Central memory CD8-positive, alpha-beta T cell (primary cell): ENCODE data around the gene PPAT.
"Not testable (repeated sequence)": the region's sequence is repeated elsewhere in the genome, so short reads cannot be mapped to it uniquely, and the experiment has no call there.

Experiments
- ATAC-seq: fragments of 150-1000 bp; cut with Tn5 transposase; replicated peaks from 2 replicates; pipeline ENCODE4 v1.10.0; 2022; ENCODE audit warnings: mild to moderate bottlenecking, moderate FRiP score, moderate number of reproducible peaks; ENCODE audit not compliant: poor library complexity, severe bottlenecking; ENCODE audit errors: extremely low read depth
- DNase-seq, 2 donors: peaks; one replicate each; pipeline ENCODE4 v3.0.0; 2021; ENCODE audit warnings: low spot score in 2 of 2
- H3K27ac Mint-ChIP-seq: one replicate; pipeline ENCODE4 v1.8.0; 2022; ENCODE audit warnings: low read depth, mild to moderate bottlenecking, moderate library complexity, mixed read lengths
- H3K27me3 Mint-ChIP-seq: one replicate; pipeline ENCODE4 v1.8.0; 2022; ENCODE audit warnings: mixed read lengths
- H3K36me3 Mint-ChIP-seq: one replicate; pipeline ENCODE4 v1.8.0; 2022; ENCODE audit warnings: mild to moderate bottlenecking, moderate library complexity, mixed read lengths; ENCODE audit not compliant: insufficient read depth
- H3K4me1 Mint-ChIP-seq: one replicate; pipeline ENCODE4 v1.8.0; 2022; ENCODE audit warnings: mixed read lengths
- H3K4me3 Mint-ChIP-seq: one replicate; pipeline ENCODE4 v1.8.0; 2022; ENCODE audit warnings: mild to moderate bottlenecking, moderate library complexity, mixed read lengths
- H3K9me3 Mint-ChIP-seq: one replicate; pipeline ENCODE4 v1.8.0; 2022; ENCODE audit warnings: mixed read lengths

The PPAT gene

DNA sequence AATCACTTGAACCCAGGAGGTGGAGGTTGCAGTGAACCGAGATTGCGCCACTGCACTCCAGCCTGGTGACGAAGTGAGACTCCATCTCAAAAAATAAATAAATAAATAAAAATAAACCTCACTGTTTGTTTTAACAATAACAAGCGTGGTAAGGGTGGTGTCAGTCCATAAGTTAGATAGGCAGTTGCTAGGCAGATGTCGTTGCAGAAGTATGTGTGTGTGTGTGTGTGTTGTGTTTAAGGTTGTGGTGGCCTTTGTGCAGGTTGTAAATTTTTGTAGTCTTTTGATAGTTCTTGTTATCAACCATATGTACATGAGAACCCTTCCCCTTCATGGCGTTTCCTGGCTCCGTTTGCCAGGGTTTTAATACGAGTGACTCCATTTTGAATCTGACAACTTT, 44.1 kb downstream of the PPAT start:
- Mint-ChIP-seq H3K27me3 (no peaks in the 10 kb centered on the region), H3K9me3 (no peaks in the 10 kb centered on the region), H3K36me3 (peaks cover 27% of the 10 kb centered on the region), H3K4me3 (no peak overlapping the region), H3K27ac (no peak overlapping the region), H3K4me1 (peaks cover 41% of the 10 kb centered on the region)
- DNase-seq: no peak
- ATAC-seq: no peak

DNA sequence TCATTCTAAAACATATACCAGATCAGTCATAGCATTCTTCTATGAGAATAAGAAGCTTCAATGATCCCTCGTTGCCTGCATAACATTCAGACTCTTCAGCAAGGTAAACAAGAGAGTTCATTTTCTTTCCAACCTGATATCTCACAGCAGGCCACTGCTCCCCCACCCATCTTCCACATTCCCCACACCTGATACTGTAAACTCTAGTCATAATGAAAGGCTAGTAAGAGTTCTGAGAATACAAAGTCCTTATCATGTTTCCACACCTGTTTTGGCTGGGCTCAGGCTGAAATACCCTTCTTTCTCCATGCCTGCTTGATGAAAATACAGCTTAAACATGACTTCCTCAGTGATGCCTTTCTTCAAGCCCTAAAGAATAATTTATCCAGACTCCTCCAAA, 45.9 kb downstream of the PPAT start:
- Mint-ChIP-seq H3K27me3 (no peaks in the 10 kb centered on the region), H3K4me3 (peak overlapping the region; percentile 97), H3K4me1 (peaks cover 41% of the 10 kb centered on the region), H3K36me3 (peaks cover 21% of the 10 kb centered on the region), H3K9me3 (no peaks in the 10 kb centered on the region), H3K27ac (peak overlapping the region; percentile 99)
- DNase-seq (no peak), ATAC-seq (no peak)

DNA sequence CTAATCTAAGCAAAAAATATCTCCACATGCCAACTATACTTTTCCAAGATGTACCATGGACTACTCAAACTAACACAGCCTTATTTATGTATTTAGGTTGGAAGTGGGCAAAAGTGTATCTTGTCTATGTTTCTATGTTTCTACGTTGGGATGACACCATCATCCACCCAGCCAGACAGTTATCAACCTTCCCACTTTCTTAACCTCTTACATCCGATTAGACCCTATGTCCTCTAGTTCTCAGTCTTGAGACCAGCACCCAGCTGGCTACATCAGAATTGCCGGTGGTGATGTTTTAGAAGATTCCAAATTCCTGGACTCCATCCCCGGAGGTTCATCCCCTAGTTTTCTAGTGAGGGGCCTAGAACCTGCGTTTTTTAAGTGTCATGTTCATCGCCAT, 47.1 kb downstream of the PPAT start:
- Mint-ChIP-seq H3K4me1 (peaks cover 48% of the 10 kb centered on the region), H3K27me3 (no peaks in the 10 kb centered on the region), H3K9me3 (no peaks in the 10 kb centered on the region), H3K27ac (peak overlapping the region; percentile 99), H3K4me3 (peak overlapping the region; percentile 97), H3K36me3 (peaks cover 21% of the 10 kb centered on the region)
- DNase-seq (no peak), ATAC-seq (no peak)

DNA sequence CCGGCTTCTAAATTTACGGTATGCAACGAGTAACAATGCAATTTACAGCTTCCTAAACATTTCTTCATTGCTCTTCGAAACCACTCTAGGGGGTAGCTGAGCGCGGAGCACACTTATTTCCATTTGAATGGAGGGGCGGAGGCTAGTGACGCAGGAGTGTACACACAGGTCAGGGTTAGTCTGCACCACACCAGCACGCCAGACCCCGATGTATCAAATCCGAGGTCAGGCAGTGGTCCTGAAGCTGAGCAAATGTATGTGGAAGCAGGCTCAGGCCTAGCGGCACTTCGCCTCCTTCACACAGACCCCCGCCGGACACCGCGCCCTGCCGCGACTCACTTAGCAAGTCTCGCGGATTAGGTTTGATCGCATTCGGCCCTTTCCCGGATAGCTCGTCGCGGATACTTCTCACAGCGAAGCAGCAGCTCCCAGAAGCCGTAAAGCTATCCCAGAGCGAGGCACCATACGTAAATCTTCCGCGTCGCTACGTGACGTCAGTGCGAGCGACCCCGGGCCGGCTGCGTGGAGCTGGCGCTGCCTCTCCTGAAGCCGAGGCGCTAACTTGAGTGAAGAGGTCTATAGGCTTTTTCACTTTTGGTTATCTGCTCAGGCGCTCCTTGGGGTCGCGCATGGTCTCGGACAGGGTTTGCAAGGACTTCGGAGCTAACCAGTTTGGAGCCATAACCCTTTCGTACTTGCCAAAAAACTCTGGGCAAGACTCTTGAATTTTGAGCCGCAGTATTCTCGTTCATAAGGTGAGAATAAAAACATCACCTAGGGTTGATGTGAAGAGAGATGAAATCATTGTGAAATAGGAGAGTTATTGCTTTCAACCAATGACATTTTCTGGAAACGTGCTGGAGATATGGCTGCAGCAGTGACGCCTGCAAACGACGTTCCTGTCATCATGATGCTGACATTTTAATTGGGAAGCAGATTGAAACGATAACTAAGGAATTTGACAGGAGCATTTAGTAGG, 48.1 kb downstream of the PPAT start, which contains the start of gene AASDH:
TSS of gene AASDH (minus strand) at position 469 of the 979 bp plus-strand sequence. CDS start 3,192 bp downstream, outside the sequence.
- Mint-ChIP-seq H3K27ac (peak within 1 kb of the TSS; percentile 99), H3K36me3 (peaks cover 21% of the 10 kb centered on the region), H3K27me3 (no peaks in the 10 kb centered on the region), H3K9me3 (no peaks in the 10 kb centered on the region), H3K4me3 (peak within 1 kb of the TSS; percentile 97), H3K4me1 (peaks cover 48% of the 10 kb centered on the region)
- DNase-seq (peak; percentile 96 to 97), ATAC-seq (peak; percentile 87)

DNA sequence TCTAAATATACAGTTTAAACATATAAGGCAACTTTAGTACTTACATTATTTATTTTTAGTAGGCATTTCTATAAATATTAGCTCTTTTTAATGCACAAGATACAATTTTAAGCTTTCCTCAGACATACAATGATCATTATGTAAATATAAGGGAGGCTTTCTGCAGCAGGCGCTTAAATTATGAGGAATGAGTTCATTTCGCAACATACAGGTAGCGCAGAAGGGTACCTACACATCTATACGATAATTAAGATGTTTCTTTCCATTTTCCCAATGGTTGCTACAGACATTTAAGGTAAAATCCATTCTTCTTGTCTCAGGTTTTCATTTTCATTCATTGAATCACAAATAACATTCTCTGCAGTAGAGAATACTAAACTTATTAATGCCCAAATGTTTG, 49.3 kb downstream of the PPAT start:
- no peak for DNase-seq
- no peaks in the 10 kb centered on the region for H3K9me3 Mint-ChIP-seq
- H3K4me1 Mint-ChIP-seq: peaks cover 48% of the 10 kb centered on the region
- no peak overlapping the region for H3K27ac Mint-ChIP-seq
- H3K4me3 Mint-ChIP-seq: peak overlapping the region; percentile 97
- H3K27me3 Mint-ChIP-seq: no peaks in the 10 kb centered on the region
- H3K36me3 Mint-ChIP-seq: peaks cover 22% of the 10 kb centered on the region
- ATAC-seq: no peak

DNA sequence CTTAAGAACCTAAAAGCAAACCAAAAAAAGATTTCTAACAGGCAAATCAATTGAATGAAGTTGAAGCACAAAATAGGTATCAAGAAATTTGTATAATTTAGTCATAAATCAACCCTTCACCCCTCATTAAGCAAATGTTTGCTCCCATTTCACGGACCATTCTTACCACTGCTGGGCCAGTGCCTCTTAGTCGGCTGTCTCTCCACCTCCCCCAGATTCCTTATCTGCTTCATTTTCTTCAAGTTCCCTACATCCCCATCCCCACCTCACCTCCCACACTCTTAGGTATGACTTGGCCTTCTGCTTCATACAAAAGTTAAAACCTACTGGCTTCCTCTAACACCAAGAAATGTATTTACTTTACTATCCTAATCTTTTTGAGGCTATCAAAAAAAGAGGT, 60.0 kb downstream of the PPAT start:
- Mint-ChIP-seq H3K9me3 (no peaks in the 10 kb centered on the region), H3K4me3 (no peak overlapping the region), H3K36me3 (peaks cover 12% of the 10 kb centered on the region), H3K27me3 (no peaks in the 10 kb centered on the region), H3K27ac (no peak overlapping the region), H3K4me1 (peaks cover 21% of the 10 kb centered on the region)
- ATAC-seq (no peak), DNase-seq (no peak)

DNA sequence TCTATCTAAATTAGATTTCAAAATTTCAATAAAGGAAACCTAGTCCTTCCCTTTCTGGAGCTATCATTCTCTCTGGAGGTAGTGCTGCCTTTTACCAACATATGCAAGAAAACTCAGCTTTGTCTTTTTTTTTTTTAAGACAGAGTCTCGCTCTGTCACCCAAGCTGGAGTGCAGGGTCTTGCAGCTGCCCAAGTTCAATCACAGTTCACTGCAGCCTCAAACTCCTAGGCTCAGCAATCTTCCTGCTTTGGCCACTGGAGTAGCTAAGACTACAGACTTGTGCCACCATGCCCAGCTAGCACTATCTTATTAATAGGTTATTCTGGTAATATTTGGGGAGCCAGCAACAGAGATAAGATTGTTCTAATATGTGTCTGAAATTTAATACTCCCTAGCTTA, 60.5 kb downstream of the PPAT start:
- Mint-ChIP-seq H3K36me3 (peaks cover 15% of the 10 kb centered on the region), H3K4me3 (no peak overlapping the region), H3K4me1 (peaks cover 21% of the 10 kb centered on the region), H3K27ac (no peak overlapping the region), H3K9me3 (no peaks in the 10 kb centered on the region), H3K27me3 (no peaks in the 10 kb centered on the region)
- DNase-seq (no peak), ATAC-seq (no peak)

DNA sequence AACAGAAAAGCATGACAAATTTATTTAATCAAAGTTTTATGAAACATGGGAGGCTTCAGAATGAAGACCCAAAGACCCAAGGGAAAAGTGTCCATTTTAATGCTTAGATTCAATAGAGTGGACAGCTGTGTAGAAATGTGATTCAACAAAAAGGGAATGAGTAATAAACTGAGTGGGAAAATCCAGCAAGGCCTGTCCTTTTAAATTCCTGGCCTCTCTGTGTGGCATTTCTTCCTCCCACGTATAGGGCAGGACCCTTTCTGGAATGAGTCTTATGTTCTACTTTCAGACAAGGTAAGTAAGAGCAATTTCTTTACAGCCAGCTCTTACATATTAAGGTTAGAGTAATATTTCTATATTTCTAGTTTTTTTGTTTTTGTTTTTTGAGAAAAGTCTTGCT, 62.6 kb downstream of the PPAT start:
- ATAC-seq: no peak
- Mint-ChIP-seq H3K27me3 (no peaks in the 10 kb centered on the region), H3K36me3 (peaks cover 16% of the 10 kb centered on the region), H3K9me3 (no peaks in the 10 kb centered on the region), H3K27ac (no peak overlapping the region), H3K4me1 (peaks cover 21% of the 10 kb centered on the region), H3K4me3 (no peak overlapping the region)
- DNase-seq: no peak

DNA sequence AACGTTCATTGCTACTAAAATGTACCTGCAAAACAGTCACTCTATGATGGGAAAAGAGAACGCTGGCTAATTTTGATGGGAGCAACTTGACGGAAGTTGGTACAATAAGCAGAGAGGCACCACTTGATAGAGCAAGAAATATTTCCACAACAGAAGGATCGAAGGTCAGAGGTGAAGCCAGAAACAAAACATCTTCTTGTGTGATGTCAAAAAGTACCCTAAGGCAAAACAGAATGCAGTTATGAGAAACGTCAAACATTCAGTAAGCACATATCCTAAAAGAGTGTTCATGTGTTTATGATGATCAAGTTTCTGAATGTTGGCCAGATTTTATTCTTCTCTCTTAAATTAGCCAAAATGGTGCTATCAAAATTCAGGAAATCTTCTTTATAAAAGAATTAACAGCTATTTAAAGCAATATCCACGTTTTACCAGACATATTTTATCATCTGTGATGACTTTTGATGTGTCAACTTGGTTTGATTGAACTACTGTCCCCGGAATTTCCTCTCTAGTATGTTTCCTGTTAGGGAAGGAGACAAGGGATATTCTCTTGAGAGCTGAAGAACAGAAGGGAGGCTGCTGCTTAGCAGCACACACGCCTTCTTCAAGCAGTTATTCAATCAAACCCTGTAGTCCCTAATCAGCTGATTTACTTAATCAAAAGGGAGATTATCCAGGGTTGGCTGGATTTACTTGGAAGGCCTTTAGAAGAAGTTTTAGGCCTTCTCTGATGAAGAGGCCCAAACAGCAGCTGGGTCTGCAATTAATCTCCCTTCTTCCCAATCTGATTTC, 63.8 kb downstream of the PPAT start:
- H3K4me1 Mint-ChIP-seq: peaks cover 16% of the 10 kb centered on the region
- no peak overlapping the region for H3K27ac Mint-ChIP-seq
- H3K9me3 Mint-ChIP-seq: no peaks in the 10 kb centered on the region
- H3K27me3 Mint-ChIP-seq: no peaks in the 10 kb centered on the region
- ATAC-seq (no peak), DNase-seq (no peak)
- peaks cover 16% of the 10 kb centered on the region for H3K36me3 Mint-ChIP-seq
- H3K4me3 Mint-ChIP-seq: no peak overlapping the region

DNA sequence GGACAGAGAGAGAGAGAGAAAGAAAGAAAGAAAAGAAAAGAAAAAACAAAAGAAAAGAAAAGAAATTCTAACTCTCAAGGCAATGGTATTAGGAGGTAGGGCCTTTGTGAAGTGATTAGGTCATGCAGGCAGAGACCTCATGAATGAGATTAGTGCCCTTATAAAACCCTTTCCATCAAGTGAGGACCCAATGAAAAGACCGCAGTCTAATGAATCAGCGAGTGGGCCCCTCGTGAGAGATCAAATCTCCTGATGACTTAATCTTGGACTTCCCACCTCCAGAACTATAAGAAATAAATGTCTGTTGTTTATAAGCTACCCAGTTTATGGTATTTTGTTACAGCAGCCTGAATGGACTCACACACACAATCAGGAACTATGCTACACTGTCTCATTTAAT, 65.0 kb downstream of the PPAT start:
- Mint-ChIP-seq H3K4me3 (no peak overlapping the region), H3K4me1 (peaks cover 13% of the 10 kb centered on the region), H3K36me3 (peaks cover 15% of the 10 kb centered on the region), H3K27me3 (no peaks in the 10 kb centered on the region), H3K27ac (peak overlapping the region; percentile 26), H3K9me3 (no peaks in the 10 kb centered on the region)
- DNase-seq (no peak), ATAC-seq (no peak)

DNA sequence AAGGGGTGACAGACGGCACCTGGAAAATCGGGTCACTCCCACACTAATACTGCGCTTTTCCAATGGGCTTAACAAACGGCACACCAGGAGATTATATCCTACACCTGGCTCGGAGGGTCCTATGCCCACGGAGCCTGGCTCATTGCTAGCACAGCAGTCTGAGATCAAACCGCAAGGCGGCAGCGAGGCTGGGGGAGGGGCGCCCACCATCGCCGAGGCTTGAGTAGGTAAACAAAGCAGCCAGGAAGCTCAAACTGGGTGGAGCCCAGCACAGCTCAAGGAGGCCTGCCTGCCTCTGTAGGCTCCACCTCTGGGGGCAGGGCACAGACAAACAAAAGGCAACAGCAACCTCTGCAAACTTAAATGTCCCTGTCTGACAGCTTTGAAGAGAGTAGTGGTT, 72.4 kb downstream of the PPAT start:
- H3K27ac Mint-ChIP-seq, DNase-seq, H3K36me3 Mint-ChIP-seq, ATAC-seq, H3K27me3 Mint-ChIP-seq, H3K9me3 Mint-ChIP-seq, H3K4me3 Mint-ChIP-seq: not testable (repeated sequence)
- peaks cover 14% of the 10 kb centered on the region for H3K4me1 Mint-ChIP-seq

DNA sequence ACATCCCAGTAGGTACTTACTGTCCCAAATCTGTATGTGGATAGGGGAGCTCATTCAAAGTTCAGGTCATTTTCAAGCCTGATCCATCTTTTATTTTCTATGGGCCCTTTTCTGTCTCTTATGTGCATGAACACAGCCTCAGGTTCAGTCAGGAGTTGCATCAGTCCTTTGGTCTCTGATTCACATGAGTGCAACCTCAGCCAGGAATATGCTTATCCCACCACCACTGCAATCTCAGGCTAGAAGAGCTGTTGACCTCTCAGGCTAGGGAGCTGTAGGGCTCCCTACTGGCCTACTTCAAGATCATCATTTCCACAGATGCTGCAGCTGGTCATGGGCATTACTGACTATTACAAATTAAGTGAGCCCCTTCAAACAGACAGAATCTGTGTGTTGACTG, 75.3 kb downstream of the PPAT start:
- H3K27me3 Mint-ChIP-seq: no peaks in the 10 kb centered on the region
- no peaks in the 10 kb centered on the region for H3K9me3 Mint-ChIP-seq
- no peak for DNase-seq
- H3K4me3 Mint-ChIP-seq: no peak overlapping the region
- H3K36me3 Mint-ChIP-seq: peaks cover 7% of the 10 kb centered on the region
- H3K4me1 Mint-ChIP-seq: peaks cover 5% of the 10 kb centered on the region
- no peak overlapping the region for H3K27ac Mint-ChIP-seq
- ATAC-seq: no peak
